HG03039 (cell line): ENCODE data around the gene SWAP70.
"Not testable (repeated sequence)": the region's sequence is repeated elsewhere in the genome, so short reads cannot be mapped to it uniquely, and the experiment has no call there.

Source experiments
- ATAC-seq: cut with Tn5 transposase; IDR thresholded peaks from one replicate; pipeline ENCODE4 v1.9.1; 2021; ENCODE audit warnings: mild to moderate bottlenecking, moderate library complexity; ENCODE audit not compliant: unreplicated experiment

SWAP70 gene

DNA sequence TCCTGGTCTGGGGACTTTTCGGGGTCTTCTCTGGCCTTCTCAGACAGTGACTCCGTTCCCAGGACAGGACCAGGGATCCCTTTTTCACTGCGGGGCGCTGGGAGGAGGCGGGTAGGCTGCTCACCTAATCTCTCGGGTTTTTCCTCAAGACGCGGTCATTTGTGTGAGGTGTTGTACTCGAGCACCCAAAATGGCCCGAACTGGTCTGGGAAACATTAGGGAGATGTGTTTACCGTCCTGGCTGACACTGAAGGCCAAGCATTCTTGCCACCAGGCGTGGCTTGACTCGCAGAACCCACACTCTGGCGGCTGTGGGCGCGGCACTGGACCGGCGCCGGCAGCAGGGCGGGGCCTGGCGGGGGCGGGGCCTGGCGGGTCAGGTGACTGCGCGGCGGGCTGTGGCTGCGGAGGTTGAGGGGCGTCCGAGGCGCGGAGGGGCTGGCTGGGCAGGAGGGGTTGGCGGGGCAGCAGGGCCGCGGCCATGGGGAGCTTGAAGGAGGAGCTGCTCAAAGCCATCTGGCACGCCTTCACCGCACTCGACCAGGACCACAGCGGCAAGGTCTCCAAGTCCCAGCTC lies at the start of gene SWAP70:
Gene SWAP70 (plus strand): TSS at position 379 of the 577 bp plus-strand sequence. CDS start 103 bp downstream, at position 482.
- peak; percentile 72 for ATAC-seq

DNA sequence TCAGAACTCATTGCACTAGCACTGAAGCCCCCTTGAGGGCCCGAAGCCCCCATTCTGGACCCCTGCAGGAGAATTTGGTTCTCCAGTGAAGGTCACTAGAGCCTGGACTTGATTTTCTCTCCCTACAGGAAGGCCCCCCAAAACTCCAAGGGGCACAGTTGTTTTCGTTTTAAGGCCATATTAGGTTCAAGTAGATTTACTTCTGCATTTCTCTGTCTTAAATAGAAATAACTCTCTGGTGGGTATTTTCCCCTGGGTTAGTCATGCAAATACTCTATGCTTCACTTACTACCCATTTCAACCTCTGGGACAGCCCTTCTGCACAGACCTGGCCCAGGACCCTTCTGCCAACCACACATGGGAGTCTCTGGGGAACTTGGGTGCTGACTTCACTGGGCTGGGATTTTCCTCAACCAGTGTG lies 48.8 kb upstream of the SWAP70 start:
- peak; percentile 33 for ATAC-seq

DNA sequence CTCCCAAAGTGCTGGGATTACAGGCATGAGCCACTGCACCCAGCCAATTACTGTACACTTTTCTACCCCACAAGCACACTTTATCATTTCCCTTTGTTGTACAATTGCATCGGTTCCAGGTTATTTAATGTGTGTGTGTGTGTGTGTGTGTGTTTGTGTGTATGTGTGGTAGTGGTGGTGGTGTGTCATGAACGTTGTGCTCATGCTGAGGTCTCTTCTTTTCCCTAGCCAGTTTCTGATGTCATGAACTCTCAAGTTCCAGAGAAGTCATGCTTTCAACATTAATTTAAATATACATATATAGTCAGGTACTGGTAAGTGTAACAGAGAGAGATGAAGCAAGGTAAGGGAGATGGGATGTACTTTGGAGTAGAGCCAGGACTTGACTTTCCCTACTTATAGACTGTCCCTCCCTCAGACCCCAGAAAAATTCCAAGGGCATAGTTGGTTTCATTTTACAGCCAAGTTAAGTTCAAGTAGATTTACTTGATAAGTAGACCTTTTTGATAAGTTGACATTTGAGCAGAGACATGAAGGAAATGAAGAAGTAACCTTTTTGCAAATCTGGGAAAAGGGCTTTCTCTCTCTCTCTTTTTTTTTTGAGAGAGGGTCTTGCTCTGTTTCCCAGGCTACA lies 47.7 kb upstream of the SWAP70 start:
- ATAC-seq: no peak

DNA sequence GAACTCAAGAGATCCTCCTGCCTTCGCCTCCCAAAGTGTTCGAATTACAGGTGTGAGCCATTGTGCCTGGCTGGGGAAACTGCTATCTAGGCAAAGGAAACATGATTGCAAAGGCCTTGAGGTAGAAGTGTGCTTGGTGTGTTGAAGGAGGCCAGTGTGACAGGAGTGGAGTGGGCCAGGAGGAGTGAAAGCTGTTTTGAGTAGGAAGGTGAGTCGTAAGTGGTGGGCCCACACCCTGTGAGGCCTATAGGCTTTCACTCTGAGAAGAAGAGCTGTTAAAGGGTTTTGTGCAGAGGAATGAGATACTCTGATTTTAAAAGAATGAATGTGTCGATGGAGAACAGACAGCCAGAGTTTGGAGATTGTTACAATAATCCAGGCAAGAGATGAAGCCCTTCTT lies 47.0 kb upstream of the SWAP70 start:
- no peak for ATAC-seq

DNA sequence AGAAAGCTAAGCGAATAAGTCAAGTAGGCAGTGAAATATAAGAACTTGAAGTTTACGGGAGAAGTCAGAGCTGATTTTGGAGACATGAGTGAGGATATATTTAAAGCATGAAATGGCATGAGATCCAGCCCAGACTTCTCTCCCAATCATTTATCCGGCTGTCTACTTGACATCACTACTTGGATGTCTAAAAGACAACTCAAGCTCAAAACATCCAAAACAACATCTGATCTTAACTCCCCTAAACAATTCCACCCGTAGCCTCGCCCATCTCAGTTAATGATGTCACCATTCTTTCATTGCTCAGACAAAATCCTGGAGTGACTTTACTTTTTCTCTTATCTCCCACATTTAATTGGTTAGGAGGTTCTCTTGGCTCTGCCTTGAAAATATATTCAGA lies 45.9 kb upstream of the SWAP70 start:
- no peak for ATAC-seq

DNA sequence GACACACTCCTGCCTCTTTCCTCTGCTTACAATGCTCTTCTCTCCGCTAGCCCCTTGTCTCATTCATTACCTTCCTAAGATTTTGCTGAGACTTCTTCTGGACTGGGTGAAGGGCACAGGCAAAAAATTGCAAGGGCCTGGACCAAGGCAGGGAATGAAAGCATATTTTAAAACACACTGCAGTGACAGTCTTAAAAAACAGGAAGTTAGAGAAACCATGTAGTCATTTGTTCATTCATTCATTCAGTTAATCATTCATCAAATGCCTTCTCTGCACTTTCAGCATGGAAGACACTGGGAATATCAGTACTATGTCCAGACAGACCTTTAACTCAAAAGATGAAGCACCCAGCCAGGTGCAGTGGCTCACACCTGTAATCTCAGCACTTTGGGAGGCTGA lies 44.9 kb upstream of the SWAP70 start:
- no peak for ATAC-seq

DNA sequence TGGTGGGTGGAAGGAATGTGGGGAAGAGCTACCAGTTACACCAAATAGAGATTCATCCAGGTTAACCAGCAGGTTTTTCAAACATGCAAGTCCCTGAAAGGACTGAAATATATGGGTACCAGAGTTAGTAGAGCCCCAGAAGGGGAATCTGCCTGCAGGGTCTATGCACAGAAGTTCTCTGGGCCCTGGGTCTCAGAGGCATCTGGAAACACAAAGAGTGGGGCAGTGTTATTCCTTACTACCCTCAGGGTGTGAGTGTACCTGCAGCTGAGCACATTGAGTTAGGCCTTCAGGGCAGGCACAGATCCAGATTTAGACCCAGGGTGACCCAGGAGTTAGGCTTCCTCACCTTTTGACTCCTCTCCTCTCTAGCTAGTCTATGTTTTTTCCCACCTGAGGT lies 43.9 kb upstream of the SWAP70 start:
- no peak for ATAC-seq

DNA sequence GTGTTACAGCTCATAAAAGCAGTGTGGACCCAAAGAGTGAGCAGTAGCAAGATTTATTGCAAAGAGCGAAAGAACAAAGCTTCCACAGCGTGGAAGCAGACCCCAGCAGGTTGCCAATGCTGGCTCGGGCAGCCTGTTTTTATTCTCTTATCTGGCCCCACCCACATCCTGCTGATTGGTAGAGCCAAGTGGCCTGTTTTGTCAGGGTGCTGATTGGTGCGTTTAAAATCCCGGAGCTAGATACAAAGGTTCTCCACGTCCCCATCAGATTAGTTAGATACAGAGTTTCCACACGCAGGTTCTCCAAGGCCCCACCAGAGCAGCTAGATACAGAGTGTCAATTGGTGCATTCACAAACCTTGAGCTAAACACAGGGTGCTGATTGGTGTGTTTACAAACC lies 41.5 kb upstream of the SWAP70 start:
- not testable (repeated sequence) for ATAC-seq

DNA sequence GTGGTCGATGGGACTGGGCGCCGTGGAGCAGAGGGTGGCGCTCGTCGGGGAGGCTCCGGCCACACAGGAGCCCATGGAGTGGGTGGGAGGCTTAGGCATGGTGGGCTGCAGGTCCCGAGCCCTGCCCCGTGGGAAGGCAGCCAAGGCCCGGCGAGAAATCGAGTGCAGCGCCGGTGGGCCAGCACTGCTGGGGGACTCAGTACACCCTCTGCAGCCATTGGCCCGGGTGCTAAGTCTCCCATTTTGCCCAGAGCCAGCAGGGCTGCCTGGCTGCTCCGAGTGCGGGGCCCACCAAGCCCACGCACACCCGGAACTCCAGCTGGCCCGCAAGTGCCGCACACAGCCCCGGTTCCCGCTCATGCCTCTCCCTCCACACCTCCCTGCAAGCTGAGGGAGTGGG lies 40.8 kb upstream of the SWAP70 start:
- ATAC-seq: not testable (repeated sequence)

DNA sequence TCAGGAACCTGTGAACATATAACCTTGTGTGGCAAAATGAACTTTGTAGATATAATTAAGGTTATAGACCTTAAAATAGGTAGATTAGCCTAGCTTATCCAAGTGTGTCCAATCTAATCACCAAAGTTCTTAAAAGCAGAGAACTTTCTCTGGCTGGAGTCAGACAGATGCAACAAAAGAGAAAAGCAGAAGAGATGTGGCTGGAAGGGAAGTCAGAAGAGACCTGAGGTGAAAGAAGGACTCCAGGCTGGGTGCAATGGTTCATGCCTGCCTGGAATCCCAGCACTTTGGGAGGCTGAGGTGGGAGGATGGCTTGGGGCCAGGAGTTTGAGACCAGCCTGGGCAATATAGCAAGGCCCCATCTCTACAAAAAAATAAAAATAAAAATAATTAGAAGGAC lies 39.4 kb upstream of the SWAP70 start:
- no peak for ATAC-seq

DNA sequence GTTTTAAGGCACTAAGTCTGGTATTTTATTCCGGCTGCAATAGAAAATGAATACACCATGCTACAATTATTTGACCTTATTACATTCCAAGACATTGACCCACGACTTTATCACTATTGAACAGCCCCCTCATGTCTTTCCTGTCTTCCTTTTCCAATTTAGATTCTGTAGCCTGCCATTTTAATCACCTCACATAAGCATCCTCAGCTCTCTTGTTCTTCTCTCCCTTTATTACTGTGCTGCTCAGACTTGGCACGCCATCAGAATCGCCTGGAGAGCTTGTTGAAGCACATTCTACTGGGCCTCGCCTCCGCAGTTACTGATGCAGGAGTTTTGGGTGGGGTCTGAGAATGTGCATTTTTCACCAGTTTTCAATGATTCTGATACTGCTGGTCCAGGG lies 38.7 kb upstream of the SWAP70 start:
- ATAC-seq: no peak

DNA sequence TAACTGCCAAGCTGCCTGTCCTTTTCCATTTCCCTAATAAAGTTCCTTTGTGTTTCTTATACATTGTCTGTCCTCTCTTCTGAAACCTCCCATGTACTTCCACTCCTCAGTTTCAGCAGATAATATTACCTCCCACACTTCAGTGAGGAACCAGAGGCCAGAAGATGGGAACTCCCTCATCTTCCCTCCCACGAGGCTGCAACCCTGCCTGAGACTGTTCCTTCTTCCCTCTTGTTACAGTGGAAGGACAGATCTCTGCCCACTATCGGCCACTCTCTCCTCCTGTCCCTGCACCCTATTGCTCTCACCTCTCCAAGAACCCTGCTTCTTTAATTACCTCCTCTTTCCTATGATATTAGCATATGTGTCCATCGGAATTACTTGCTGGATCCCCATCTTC lies 38.1 kb upstream of the SWAP70 start:
- no peak for ATAC-seq

DNA sequence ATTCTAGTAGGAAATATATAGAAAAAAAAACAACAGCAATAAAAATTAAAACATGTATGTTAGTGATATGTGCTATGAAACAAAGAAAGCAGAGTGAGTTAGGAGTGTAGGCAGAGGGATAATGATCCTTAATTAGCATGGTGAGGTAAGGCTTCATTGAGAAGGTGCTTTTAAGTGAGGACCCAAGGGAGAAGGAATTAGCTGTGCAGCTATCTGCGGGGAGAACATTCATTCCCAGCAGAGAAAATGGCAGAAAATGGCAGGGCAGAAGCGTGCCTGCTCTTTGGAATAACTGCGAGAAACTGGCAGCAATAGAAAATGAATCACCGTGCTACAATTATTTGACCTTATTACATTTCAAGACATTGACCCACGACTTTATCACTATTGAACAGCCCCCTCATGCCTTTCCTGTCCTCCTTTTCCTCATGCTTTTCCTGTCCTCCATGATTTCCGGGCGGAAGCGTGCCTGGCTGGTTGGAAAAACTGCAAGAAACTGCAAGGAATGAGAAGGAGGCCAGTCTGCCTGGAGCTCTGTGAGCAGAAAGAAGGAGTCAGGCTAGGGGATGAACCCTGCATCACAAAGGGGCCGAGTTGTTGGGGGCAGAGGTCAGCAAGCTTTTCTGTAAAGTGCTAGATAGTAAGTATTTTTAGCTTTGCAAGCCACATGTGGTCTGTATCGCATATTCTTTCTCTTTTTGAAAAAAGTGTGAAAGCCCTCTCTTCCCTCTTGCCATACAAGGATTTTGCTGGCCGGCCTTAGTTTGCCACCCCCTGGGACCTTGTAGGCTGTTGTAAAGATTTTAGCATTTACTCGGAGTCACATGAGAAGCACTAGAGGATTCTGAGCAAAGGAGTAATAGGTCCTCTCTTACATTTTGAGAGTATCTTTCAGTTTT lies 37.1 kb upstream of the SWAP70 start:
- ATAC-seq: no peak

DNA sequence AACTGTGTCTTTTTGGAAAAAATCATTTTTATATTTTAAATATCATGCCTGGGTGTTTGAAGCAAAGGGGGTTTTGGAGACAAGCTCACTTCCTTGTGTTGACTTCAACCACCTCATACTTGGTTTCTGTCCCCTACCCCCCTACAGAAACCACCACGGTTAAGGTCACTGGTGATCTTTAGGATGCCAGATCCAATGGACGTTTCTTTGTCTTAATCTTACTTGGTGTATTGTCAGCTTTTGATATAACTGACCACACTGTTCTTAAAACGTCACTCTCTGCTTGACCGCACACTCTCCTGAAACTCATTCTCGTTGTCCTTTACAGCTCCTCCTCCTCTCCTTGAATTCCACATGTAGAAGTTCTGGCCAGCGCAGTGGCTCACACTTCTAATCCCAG lies 34.8 kb upstream of the SWAP70 start:
- no peak for ATAC-seq

DNA sequence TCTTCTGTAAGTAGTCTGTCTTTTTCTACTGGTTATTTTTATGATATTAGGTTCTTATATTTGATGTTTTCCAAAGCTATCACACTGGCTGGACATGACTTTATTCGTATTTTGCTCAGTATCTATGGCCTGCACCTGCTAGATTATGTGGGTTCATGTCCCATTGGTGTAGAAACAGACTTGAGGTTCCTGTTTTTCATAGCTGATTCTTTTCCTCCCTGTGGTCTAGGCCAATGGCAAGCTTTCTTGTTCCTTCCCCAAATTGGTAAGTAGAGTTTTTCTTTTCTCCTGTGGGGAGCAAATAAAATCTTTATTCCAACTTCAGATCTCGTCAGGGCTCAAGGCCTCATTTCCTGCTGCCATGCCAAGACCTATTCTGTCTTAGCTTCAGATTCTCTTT lies 30.2 kb upstream of the SWAP70 start:
- ATAC-seq: no peak

DNA sequence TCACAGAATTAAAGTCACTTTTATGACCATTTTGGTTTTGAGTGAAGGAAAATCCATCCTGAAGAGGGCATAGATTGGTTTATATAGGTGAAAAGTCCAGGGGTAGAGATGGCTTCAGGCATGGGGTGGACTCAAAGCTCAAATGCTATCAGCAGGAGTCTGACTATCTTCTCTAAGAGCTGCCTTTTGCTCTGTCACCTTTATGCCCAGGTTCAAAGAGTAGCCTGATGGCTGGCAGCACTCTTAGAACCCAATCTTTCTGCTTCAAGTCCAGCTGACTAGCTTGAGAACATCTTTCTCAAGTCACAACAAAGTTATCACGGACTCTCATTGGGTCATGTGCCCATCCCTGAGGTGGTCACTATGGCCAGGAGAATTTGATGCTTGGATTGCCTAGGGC lies 27.2 kb upstream of the SWAP70 start:
- ATAC-seq: no peak

DNA sequence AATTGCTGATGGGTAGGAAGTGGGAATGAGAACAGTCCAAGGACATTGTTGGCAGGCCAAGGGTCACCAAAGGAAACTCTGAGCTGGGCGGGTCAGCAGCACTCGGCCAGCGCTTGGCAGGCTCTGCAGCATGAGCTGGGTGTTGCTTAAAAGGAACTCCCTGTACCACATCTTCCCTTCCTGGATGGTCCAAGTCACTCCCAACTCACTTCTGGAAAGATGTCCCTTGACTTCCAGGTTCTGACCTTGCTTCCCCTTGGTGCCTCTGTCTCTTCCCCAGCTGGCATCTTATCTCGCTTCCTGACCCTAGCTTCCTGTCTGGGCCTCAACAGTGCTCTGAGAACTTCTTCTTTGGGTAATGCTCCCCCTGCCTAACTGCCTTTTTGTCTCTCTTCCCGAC lies 24.8 kb upstream of the SWAP70 start:
- no peak for ATAC-seq

DNA sequence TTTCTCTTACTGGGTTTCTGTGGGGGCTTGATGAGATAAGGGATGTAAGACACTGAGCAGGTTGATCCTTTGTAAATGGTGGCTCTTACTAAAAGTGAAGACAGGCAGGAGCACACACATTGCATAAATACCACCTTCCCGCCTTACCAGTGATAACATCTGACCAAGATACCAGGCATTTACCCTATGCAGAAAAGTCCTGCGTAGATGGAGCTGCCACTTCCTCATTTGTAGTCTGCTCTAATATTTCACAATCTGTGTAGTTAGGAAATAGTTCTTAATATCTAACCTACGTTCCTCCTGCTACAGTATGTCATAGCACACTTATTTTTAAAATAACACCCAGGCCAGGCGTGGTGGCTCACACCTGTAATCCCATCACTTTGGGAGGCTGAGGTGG lies 23.9 kb upstream of the SWAP70 start:
- ATAC-seq: no peak

DNA sequence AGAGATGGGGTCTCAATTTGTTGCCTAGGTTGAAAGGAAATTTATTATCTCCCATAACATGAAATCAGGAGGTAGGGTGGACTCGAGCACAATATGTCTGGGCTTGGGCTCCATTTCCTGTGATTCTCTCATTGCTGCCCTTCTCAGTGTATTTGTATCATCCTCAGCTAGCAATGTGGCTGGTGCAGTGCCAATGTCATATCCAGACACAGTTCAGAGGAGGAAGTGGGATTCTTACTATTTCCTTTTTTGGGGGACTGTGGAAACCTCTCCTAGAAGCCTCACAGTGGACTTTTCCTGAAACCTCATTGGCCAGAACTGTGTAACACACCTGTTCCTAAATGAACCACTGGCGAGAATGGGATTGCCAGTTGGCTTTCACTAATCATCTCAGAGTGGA lies 21.0 kb upstream of the SWAP70 start:
- no peak for ATAC-seq

DNA sequence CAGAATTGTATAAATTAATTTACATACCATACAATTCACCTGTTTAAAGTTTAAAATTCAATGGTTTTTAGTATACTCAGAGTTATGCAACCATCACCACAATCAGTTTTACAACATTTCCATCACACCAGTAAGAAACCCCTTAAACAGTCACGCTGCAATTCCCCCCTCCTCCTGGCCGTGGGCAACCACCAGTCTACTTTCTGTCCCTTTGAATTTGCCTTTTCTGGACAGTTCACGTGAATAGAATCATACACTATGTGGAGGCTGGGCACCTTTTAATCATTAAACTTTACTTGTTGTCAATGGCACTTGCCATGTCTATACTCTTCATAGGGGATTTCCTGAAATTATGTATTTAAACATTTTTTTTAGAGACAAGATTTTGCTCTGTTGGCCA lies 20.1 kb upstream of the SWAP70 start:
- ATAC-seq: no peak

DNA sequence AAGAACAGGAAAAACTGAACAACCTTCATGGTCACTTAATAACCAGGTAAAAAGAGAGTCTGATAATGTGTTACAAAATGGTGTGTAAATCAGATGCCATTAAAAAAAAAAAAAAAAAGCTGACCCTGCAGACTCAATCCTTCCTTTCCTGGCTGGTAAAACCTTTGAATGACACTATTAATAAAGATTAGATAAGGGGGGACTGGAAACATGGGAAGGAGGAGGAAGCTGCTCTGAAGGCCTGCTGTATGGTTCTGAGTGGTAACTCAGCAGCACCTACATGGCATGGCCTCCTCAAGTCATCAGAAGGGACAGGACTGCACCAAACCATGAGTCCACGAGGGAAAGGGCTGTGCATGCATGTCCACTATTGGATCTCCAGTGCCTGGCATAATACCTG lies 18.0 kb upstream of the SWAP70 start:
- no peak for ATAC-seq

DNA sequence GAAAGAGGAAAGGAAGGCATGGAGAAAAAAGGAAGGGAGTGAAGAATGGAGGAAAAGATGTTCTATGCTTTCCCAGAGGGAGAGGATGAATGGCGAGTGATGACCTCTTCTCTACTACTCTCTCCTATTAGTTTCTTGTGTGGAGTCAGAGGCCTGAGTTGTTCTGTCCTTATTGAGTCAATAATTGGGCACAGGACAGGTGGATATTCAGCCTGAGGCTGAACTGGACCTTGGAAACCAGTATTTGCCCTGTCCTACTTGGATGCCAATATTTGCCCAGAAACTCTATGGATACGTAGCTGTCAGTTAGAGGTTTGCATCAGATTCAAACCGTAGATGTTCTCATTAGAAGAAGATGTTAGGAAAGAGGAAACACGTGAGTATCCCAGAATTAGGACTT lies 17.6 kb upstream of the SWAP70 start:
- no peak for ATAC-seq
